OCI-LY1 (cell line): ENCODE results near the gene TM7SF3.
A peak's percentile ranks its signal among the peaks of the same experiment; 100 is the strongest.

ENCODE experiments used
- H2AFZ ChIP-seq: fragments of 200-600 bp; sonication (generic), shearing (Covaris generic); 2 replicates; pipeline ENCODE4 v1.6.0; 2014; ENCODE audit warnings: antibody characterized with exemption, mild to moderate bottlenecking, low read length
- H3F3A ChIP-seq: fragments of 200-600 bp; sonication (generic), shearing (Covaris generic); 2 replicates; pipeline ENCODE4 v1.6.0; 2014; ENCODE audit warnings: mild to moderate bottlenecking, antibody characterized with exemption, low read length, moderate library complexity; ENCODE audit not compliant: insufficient read depth
- H3K27ac ChIP-seq: fragments of 200-600 bp; sonication (generic); 2 replicates; pipeline ENCODE4 v1.5.1; 2014; ENCODE audit warnings: low read length, mixed run types, mild to moderate bottlenecking, low read depth; ENCODE audit not compliant: poor library complexity, severe bottlenecking
- H3K27me3 ChIP-seq: fragments of 200-600 bp; sonication (generic); 2 replicates; pipeline ENCODE4 v1.6.0; 2014; ENCODE audit warnings: antibody characterized with exemption, mild to moderate bottlenecking, low read length, moderate library complexity; ENCODE audit not compliant: insufficient read depth
- H3K36me3 ChIP-seq: fragments of 200-600 bp; sonication (generic); 2 replicates; pipeline ENCODE4 v1.6.1; 2014; ENCODE audit warnings: mild to moderate bottlenecking, antibody characterized with exemption, low read length, moderate library complexity, mixed read lengths; ENCODE audit not compliant: insufficient read depth
- H3K4me1 ChIP-seq: fragments of 200-600 bp; sonication (generic); 2 replicates; pipeline ENCODE4 v1.5.1; 2014; ENCODE audit warnings: mild to moderate bottlenecking, low read length, moderate library complexity; ENCODE audit not compliant: insufficient read depth, severe bottlenecking
- H3K4me2 ChIP-seq: fragments of 200-600 bp; sonication (generic), shearing (Covaris generic); 2 replicates; pipeline ENCODE4 v1.6.1; 2014; ENCODE audit warnings: low read length
- H3K4me3 ChIP-seq: fragments of 200-600 bp; sonication (generic); 2 replicates; pipeline ENCODE4 v1.5.1; 2014; ENCODE audit warnings: low read length, low read depth, mild to moderate bottlenecking, mixed read lengths; ENCODE audit not compliant: poor library complexity, severe bottlenecking
- H3K79me2 ChIP-seq: fragments of 200-600 bp; shearing (Covaris generic); 2 replicates; pipeline ENCODE4 v1.6.1; 2016; ENCODE audit warnings: mixed run types, low read length, mixed read lengths; ENCODE audit not compliant: insufficient read depth
- H3K9ac ChIP-seq: fragments of 200-600 bp; sonication (generic), shearing (Covaris generic); 2 replicates; pipeline ENCODE4 v1.6.1; 2014; ENCODE audit warnings: mild to moderate bottlenecking, low read length, mixed read lengths
- H3K9me2 ChIP-seq: fragments of 200-600 bp; sonication (generic), shearing (Covaris generic); 2 replicates; pipeline ENCODE4 v1.6.1; 2014; ENCODE audit warnings: low read depth, mild to moderate bottlenecking, low read length, mixed read lengths
- H3K9me3 ChIP-seq: fragments of 200-600 bp; shearing (Covaris generic); 2 replicates; pipeline ENCODE4 v1.6.1; 2014; ENCODE audit warnings: low read length, mixed read lengths
- H4K20me1 ChIP-seq: fragments of 200-600 bp; sonication (generic), shearing (Covaris generic); 2 replicates; pipeline ENCODE4 v1.6.0; 2016; ENCODE audit warnings: mild to moderate bottlenecking, low read length; ENCODE audit not compliant: insufficient read depth
- CTCF ChIP-seq: fragments of 200-600 bp; sonication (generic), shearing (Covaris generic); IDR thresholded peaks from 2 replicates; pipeline ENCODE4 v1.5.1; 2017; ENCODE audit warnings: mild to moderate bottlenecking, antibody characterized with exemption, low read length, moderate library complexity, mixed read lengths
- EZH2 ChIP-seq: fragments of 200-600 bp; sonication (generic), shearing (Covaris generic); IDR thresholded peaks from 2 replicates; pipeline ENCODE4 v1.8.0; 2017; ENCODE audit warnings: borderline replicate concordance, mixed run types, mild to moderate bottlenecking, antibody characterized with exemption, low read length, moderate library complexity, mixed read lengths

The TM7SF3 gene

GRCh38 chr12:27014085-27014858 is at the start of gene TM7SF3:
TSS of gene TM7SF3 (minus strand) at chr12:27014384. CDS start at chr12:27014168, 216 bp downstream.
- Histone ChIP-seq H3K4me1 (peaks cover 56% of the 10 kb centered on the region), H4K20me1 (no peaks in the 10 kb centered on the region), H3K79me2 (peaks cover 32% of the 10 kb centered on the region), H3K36me3 (no peaks in the 10 kb centered on the region), H3K4me3 (peak within 1 kb of the TSS; percentile 94), H3K9me3 (no peaks in the 10 kb centered on the region), H3F3A (no peaks in the 10 kb centered on the region), H3K9me2 (no peaks in the 10 kb centered on the region), H3K27ac (peak within 1 kb of the TSS; percentile 84), H3K27me3 (no peaks in the 10 kb centered on the region), H3K4me2 (peak within 1 kb of the TSS; percentile 98), H3K9ac (peak within 1 kb of the TSS; percentile 92), H2AFZ (peak within 1 kb of the TSS; percentile 93)
- TF ChIP-seq EZH2 (no peak), CTCF (peak; percentile 95)

- no peaks in the 10 kb centered on the region for H3F3A ChIP-seq
- H3K4me1 ChIP-seq, result no peaks in the 10 kb centered on the region
- H4K20me1 ChIP-seq, result no peaks in the 10 kb centered on the region
- H3K27me3 ChIP-seq, result no peaks in the 10 kb centered on the region
- H3K4me2 ChIP-seq, result no peak overlapping the region
- no peak overlapping the region for H3K4me3 ChIP-seq
- H3K27ac ChIP-seq, result no peak overlapping the region
- no peak for TF ChIP-seq CTCF
- TF ChIP-seq EZH2, result no peak
- H2AFZ ChIP-seq, result no peak overlapping the region
- H3K9ac ChIP-seq, result no peak overlapping the region
- no peaks in the 10 kb centered on the region for H3K9me3 ChIP-seq
- no peaks in the 10 kb centered on the region for H3K9me2 ChIP-seq
- H3K79me2 ChIP-seq, result no peaks in the 10 kb centered on the region
- H3K36me3 ChIP-seq, result no peaks in the 10 kb centered on the region
These were observed 49.2 kb upstream of the TM7SF3 start for GRCh38 chr12:27063250-27063851.

- Histone ChIP-seq H4K20me1 (no peaks in the 10 kb centered on the region), H3K9ac (no peak overlapping the region), H3K4me1 (no peaks in the 10 kb centered on the region), H3K9me3 (no peaks in the 10 kb centered on the region), H3K36me3 (no peaks in the 10 kb centered on the region), H2AFZ (no peak overlapping the region), H3K27ac (no peak overlapping the region), H3K9me2 (no peaks in the 10 kb centered on the region), H3K79me2 (no peaks in the 10 kb centered on the region), H3K4me2 (no peak overlapping the region), H3K27me3 (no peaks in the 10 kb centered on the region), H3K4me3 (no peak overlapping the region), H3F3A (no peaks in the 10 kb centered on the region)
- no peak for TF ChIP-seq CTCF
- TF ChIP-seq EZH2, result no peak
These were observed 47.1 kb upstream of the TM7SF3 start for GRCh38 chr12:27061317-27061716.
